GM18868 (cell line): ENCODE results near the gene NLGN2.
"Not testable (repeated sequence)": the region's sequence is repeated elsewhere in the genome, so short reads cannot be mapped to it uniquely, and the experiment has no call there.

Source experiments
- ATAC-seq: cut with Tn5 transposase; IDR thresholded peaks from one replicate; pipeline ENCODE4 v1.9.1; 2021; ENCODE audit warnings: mild to moderate bottlenecking, moderate library complexity; ENCODE audit not compliant: unreplicated experiment

The NLGN2 gene

GRCh38 chr17:7407485-7408251 is at the start of gene NLGN2:
Gene NLGN2 (plus strand): TSS chr17:7407845. CDS start chr17:7408256, 411 bp downstream.
- no peak for ATAC-seq

GRCh38 chr17:7361906-7362305 is 45.7 kb upstream of the NLGN2 start:
- ATAC-seq, result no peak

- ATAC-seq, result no peak
These were observed 44.3 kb upstream of the NLGN2 start for GRCh38 chr17:7363311-7363710.

GRCh38 chr17:7365963-7366362 is 41.7 kb upstream of the NLGN2 start:
- ATAC-seq, result not testable (repeated sequence)

GRCh38 chr17:7367083-7367482 is 40.6 kb upstream of the NLGN2 start:
- ATAC-seq, result no peak

GRCh38 chr17:7367918-7368598 is 39.6 kb upstream of the NLGN2 start:
- ATAC-seq, result no peak

GRCh38 chr17:7368599-7368994 is 39.0 kb upstream of the NLGN2 start:
- not testable (repeated sequence) for ATAC-seq

- no peak for ATAC-seq
These were observed 37.8 kb upstream of the NLGN2 start for GRCh38 chr17:7369825-7370224.

- no peak for ATAC-seq
These were observed 36.8 kb upstream of the NLGN2 start for GRCh38 chr17:7370853-7371252.

- ATAC-seq, result no peak
These were observed 33.3 kb upstream of the NLGN2 start for GRCh38 chr17:7374353-7374752.

GRCh38 chr17:7379134-7379533 is 28.5 kb upstream of the NLGN2 start:
- ATAC-seq, result no peak

GRCh38 chr17:7380321-7380720 is 27.3 kb upstream of the NLGN2 start:
- no peak for ATAC-seq

GRCh38 chr17:7380855-7381683 is 26.6 kb upstream of the NLGN2 start, which contains the start of gene TNK1:
Gene TNK1 (plus strand): TSS chr17:7381089. CDS start chr17:7382927, 1,838 bp downstream.
- ATAC-seq, result no peak

- ATAC-seq, result no peak
These were observed 24.7 kb upstream of the NLGN2 start for GRCh38 chr17:7382901-7383300.

- no peak for ATAC-seq
These were observed 24.3 kb upstream of the NLGN2 start for GRCh38 chr17:7383371-7383741.

GRCh38 chr17:7383742-7384488 is 23.7 kb upstream of the NLGN2 start:
- ATAC-seq, result peak; percentile 74

- no peak for ATAC-seq
These were observed 23.1 kb upstream of the NLGN2 start for GRCh38 chr17:7384489-7385081.

- ATAC-seq, result no peak
These were observed 18.8 kb upstream of the NLGN2 start for GRCh38 chr17:7388856-7389255.

GRCh38 chr17:7389924-7390910 is 17.4 kb upstream of the NLGN2 start:
- no peak for ATAC-seq
